ENCODE data around the gene FAT3. TPM values are rescaled to one million over a fixed set of nuclear protein-coding genes. Genes with fewer than 3 reads are reported as not detected.

Gene FAT3
- total and polyA plus RNA-seq, 5 donors from 2014 or later, result not detected

DNA sequence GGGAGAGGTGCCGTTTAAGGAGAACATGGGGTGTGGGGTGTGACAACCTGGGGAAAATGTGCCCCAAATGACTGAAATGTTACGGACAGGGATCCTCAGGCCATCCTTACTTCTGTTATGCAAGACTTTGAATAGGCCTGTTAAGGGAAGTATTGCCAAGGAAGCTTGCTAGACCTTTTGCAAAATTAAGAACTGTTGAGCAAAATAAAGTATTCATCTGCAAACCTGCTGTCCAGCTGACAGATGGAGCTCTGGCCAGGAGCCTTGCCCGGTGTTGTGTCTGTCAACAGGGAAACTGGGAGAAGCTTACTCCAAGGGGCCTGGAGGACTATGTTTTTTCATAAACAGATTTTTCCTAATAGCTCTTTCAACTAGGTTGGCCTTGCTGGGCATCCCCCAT, 48.0 kb downstream of the FAT3 start:
- Mint-ChIP-seq H3K4me1 (no peaks in the 10 kb centered on the region), H3K27me3 (no peaks in the 10 kb centered on the region), H3K36me3 (no peaks in the 10 kb centered on the region), H3K4me3 (no peak overlapping the region), H3K9me3 (peaks cover 1 to 16% (median 4%) of the 10 kb centered on the region in 7 donors), H3K27ac (no peak overlapping the region)
- Histone ChIP-seq H3K36me3 (ENCODE audit: control insufficient read depth, insufficient read depth, low read length) (no peaks in the 10 kb centered on the region), H3K4me3 (ENCODE audit: low read depth, low read length) (no peak overlapping the region), H3K9me3 (ENCODE audit: control insufficient read depth in 2 of 2, low read length in 2 of 2) (no peaks in the 10 kb centered on the region), H3K27ac (ENCODE audit: insufficient read depth, low read length, poor library complexity, severe bottlenecking) (no peak overlapping the region), H3K4me1 (ENCODE audit: control insufficient read depth, insufficient read depth, low read length, poor library complexity, severe bottlenecking) (no peaks in the 10 kb centered on the region), H3K27me3 (ENCODE audit: control insufficient read depth, insufficient read depth, low read length) (no peaks in the 10 kb centered on the region)
- ATAC-seq (ENCODE audit: low read depth in 2 of 2) (no peak), DNase-seq (no peak)
